ENCODE data around the gene HBG1.

DNA sequence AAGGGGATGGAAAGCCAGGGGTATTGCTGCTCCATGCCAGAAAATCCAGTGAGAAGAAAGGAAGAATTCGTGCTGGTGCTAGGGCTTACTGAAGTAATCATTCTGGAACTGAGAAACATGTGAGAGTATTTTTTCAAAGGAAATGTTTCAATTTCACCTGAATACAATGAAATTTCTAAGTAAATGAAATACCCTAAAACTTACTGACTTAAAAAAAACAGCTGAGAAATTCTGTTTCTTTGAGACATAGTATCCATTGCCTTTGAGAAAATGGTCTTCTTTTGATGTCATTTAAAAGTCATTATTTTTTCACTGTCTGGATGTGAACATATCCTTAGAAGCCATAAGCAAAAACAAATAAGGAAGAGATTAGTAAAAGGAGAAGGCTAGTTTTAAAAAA, 49.1 kb downstream of the HBG1 start, which contains the start of gene OR51V1:
- TF ChIP-seq, protein P1, sequence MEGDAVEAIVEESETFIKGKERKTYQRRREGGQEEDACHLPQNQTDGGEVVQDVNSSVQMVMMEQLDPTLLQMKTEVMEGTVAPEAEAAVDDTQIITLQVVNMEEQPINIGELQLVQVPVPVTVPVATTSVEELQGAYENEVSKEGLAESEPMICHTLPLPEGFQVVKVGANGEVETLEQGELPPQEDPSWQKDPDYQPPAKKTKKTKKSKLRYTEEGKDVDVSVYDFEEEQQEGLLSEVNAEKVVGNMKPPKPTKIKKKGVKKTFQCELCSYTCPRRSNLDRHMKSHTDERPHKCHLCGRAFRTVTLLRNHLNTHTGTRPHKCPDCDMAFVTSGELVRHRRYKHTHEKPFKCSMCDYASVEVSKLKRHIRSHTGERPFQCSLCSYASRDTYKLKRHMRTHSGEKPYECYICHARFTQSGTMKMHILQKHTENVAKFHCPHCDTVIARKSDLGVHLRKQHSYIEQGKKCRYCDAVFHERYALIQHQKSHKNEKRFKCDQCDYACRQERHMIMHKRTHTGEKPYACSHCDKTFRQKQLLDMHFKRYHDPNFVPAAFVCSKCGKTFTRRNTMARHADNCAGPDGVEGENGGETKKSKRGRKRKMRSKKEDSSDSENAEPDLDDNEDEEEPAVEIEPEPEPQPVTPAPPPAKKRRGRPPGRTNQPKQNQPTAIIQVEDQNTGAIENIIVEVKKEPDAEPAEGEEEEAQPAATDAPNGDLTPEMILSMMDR (IDR thresholded peaks at IDR 0.05) = no peak
- TF ChIP-seq EZH2 (IDR thresholded peaks at IDR 0.05; ENCODE audit: borderline replicate concordance, insufficient read depth, low read depth, low read length, poor library complexity, severe bottlenecking) = no peak
